Suprapubic skin (tissue), 4 donors: ENCODE measurements around the gene JADE2.

Experiments
- CTCF ChIP-seq, 2 donors: fragments of 200-600 bp in 1 of 2; fragments of 450-650 bp in 1 of 2; sonication (generic) in 1 of 2; IDR thresholded peaks; one replicate each; pipeline ENCODE4 v1.5.1; 2016 to 2019; ENCODE audit warnings: antibody characterized with exemption in 2 of 2, mild to moderate bottlenecking in 1 of 2, moderate library complexity in 1 of 2
- EP300 ChIP-seq: sonication (generic); formaldehyde crosslinking; IDR thresholded peaks from one replicate; pipeline ENCODE4 v1.6.1; 2017; ENCODE audit warnings: antibody characterized with exemption
- POLR2AphosphoS5 ChIP-seq, 3 donors: sonication (generic); formaldehyde crosslinking; IDR thresholded peaks; one replicate each; pipeline ENCODE4 v1.6.1; 2017; ENCODE audit warnings: antibody characterized with exemption in 3 of 3

GRCh38 chr5:134551901-134552300, 26.4 kb downstream of the JADE2 start:
- no peak for TF ChIP-seq CTCF (IDR thresholded peaks at IDR 0.05)
- TF ChIP-seq EP300 = no peak
- TF ChIP-seq POLR2AphosphoS5 (IDR thresholded peaks at IDR 0.05) = no peak
